Measurements from ENCODE around the gene SLIT3.

DNA sequence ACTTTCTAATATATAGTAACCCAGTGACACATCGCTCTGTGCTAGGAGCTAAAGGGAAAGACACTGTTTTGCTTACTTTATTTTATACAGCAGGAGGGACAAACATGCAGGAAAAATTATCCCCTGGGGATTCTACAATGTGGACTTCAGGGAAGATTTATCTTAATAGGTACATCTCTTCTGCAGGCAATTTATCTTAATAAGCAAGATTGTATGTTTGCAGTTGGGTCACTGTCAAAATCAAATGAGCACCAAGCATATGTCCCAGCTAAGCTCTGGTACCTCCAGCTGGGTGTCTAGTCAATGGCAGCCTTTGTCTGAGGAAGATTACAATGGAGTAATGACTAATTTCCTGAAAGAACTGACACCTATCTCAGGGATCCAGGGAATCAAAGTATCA is 411.9 kb downstream of the SLIT3 start:
- TF ChIP-seq, protein P1, sequence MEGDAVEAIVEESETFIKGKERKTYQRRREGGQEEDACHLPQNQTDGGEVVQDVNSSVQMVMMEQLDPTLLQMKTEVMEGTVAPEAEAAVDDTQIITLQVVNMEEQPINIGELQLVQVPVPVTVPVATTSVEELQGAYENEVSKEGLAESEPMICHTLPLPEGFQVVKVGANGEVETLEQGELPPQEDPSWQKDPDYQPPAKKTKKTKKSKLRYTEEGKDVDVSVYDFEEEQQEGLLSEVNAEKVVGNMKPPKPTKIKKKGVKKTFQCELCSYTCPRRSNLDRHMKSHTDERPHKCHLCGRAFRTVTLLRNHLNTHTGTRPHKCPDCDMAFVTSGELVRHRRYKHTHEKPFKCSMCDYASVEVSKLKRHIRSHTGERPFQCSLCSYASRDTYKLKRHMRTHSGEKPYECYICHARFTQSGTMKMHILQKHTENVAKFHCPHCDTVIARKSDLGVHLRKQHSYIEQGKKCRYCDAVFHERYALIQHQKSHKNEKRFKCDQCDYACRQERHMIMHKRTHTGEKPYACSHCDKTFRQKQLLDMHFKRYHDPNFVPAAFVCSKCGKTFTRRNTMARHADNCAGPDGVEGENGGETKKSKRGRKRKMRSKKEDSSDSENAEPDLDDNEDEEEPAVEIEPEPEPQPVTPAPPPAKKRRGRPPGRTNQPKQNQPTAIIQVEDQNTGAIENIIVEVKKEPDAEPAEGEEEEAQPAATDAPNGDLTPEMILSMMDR (IDR thresholded peaks at IDR 0.05): no peak
- TF ChIP-seq POLR2A (IDR thresholded peaks at IDR 0.05): no peak
